ENCODE data around the gene TFB2M.

DNA sequence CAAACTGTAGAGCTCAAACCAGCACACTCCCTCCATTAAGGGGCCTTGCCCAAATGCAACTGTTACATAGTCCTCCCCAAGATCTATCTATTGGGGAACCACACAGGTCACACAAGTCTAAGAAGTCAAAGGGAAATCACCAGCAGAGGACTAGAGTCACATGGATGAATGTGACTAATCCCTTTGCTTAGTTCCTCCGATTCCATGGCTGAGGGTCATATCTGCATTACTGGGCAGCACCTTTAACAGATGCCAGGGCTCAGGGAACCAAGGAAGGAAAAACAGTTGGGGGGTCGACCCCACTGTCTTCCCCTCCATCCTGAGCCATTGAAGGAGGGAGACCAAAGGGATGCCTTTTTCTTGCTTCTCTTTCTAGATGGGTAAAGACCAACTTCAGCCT is 35.6 kb downstream of the TFB2M start:
- TF ChIP-seq CTCF (IDR thresholded peaks at IDR 0.05), result no peak
- no peak for TF ChIP-seq POLR2A (IDR thresholded peaks at IDR 0.05)

Data from Peyer's patch (tissue), 4 donors.